Osteoblast (primary cell): ENCODE measurements around the gene PARD6G. TPM values are rescaled to one million over a fixed set of nuclear protein-coding genes. Genes with fewer than 3 reads are reported as not detected.

Source experiments
- DNase-seq: peaks from one replicate; pipeline ENCODE4 v3.0.0; 2011; ENCODE audit warnings: low spot score, mixed read lengths; ENCODE audit not compliant: insufficient read length; ENCODE audit errors: missing footprints
- H2AFZ ChIP-seq: 2 replicates; pipeline ENCODE4 v1.6.0; 2011; ENCODE audit warnings: mild to moderate bottlenecking, low read length
- H3K27ac ChIP-seq: 2 replicates; pipeline ENCODE4 v1.5.1; 2011; ENCODE audit warnings: mild to moderate bottlenecking, low read depth, low read length, moderate library complexity
- H3K27me3 ChIP-seq: 2 replicates; pipeline ENCODE4 v1.6.0; 2012; ENCODE audit warnings: mild to moderate bottlenecking, control low read depth, inconsistent platforms, low read length, moderate library complexity; ENCODE audit not compliant: insufficient read depth
- H3K36me3 ChIP-seq: 2 replicates; pipeline ENCODE4 v1.5.1; 2011; ENCODE audit warnings: mild to moderate bottlenecking, low read length, control low read depth, moderate library complexity; ENCODE audit not compliant: insufficient read depth
- H3K4me1 ChIP-seq: 2 replicates; pipeline ENCODE4 v1.5.1; 2011; ENCODE audit warnings: mild to moderate bottlenecking, low read length, control low read depth, moderate library complexity; ENCODE audit not compliant: insufficient read depth
- H3K4me2 ChIP-seq: 2 replicates; pipeline ENCODE4 v1.6.0; 2011; ENCODE audit warnings: mild to moderate bottlenecking, low read length; ENCODE audit not compliant: insufficient read depth
- H3K4me3 ChIP-seq: fragments of 200-600 bp; sonication (generic); 3 replicates; pipeline ENCODE4 v1.5.1; 2012; ENCODE audit warnings: mild to moderate bottlenecking, low read length, inconsistent platforms; ENCODE audit not compliant: insufficient read depth
- H3K79me2 ChIP-seq: 2 replicates; pipeline ENCODE4 v1.6.0; 2012; ENCODE audit warnings: mild to moderate bottlenecking, low read length, control low read depth, inconsistent platforms; ENCODE audit not compliant: insufficient read depth
- H3K9me3 ChIP-seq: 2 replicates; pipeline ENCODE4 v1.5.1; 2011; ENCODE audit warnings: low read depth, low read length, control low read depth
- H4K20me1 ChIP-seq: 2 replicates; pipeline ENCODE4 v1.6.0; 2012; ENCODE audit warnings: mild to moderate bottlenecking, low read length, control low read depth; ENCODE audit not compliant: insufficient read depth
- CTCF ChIP-seq: IDR thresholded peaks from 2 replicates; pipeline ENCODE4 v1.5.1; 2011; ENCODE audit warnings: mild to moderate bottlenecking, low read depth, low read length, moderate library complexity; ENCODE audit errors: extremely low read depth
- total RNA-seq: library from RNA; depleted of rRNA; stranded (reverse); fragments of >200 nt; gene quantifications from 2 replicates; pipeline ENCODE4 v1.2.3, GENCODE V29; 2012

The PARD6G gene
- total RNA-seq, 1 donor, result 2.2 TPM

- Histone ChIP-seq H3K79me2 (no peaks in the 10 kb centered on the region), H3K4me2 (no peak overlapping the region), H4K20me1 (no peaks in the 10 kb centered on the region), H3K36me3 (no peaks in the 10 kb centered on the region), H3K9me3 (no peaks in the 10 kb centered on the region), H3K27ac (no peak overlapping the region), H3K4me3 (no peak overlapping the region), H2AFZ (peak overlapping the region; percentile 57), H3K4me1 (peaks cover 6% of the 10 kb centered on the region), H3K27me3 (peaks cover 3% of the 10 kb centered on the region)
- no peak for TF ChIP-seq CTCF
- DNase-seq, result peak; percentile 90
These were observed 4.8 kb upstream of the PARD6G start for GRCh38 chr18:80252136-80252535.

- peaks cover 6% of the 10 kb centered on the region for H3K4me1 ChIP-seq
- no peak overlapping the region for H3K4me2 ChIP-seq
- H3K36me3 ChIP-seq, result no peaks in the 10 kb centered on the region
- H3K27ac ChIP-seq, result no peak overlapping the region
- DNase-seq, result peak; percentile 29
- H3K9me3 ChIP-seq, result no peaks in the 10 kb centered on the region
- H3K79me2 ChIP-seq, result no peaks in the 10 kb centered on the region
- no peak overlapping the region for H2AFZ ChIP-seq
- H3K27me3 ChIP-seq, result peaks cover 3% of the 10 kb centered on the region
- no peak for TF ChIP-seq CTCF
- no peak overlapping the region for H3K4me3 ChIP-seq
- H4K20me1 ChIP-seq, result no peaks in the 10 kb centered on the region
These were observed 4.4 kb upstream of the PARD6G start for GRCh38 chr18:80251700-80252099.

- H3K27me3 ChIP-seq, result peaks cover 7% of the 10 kb centered on the region
- H3K36me3 ChIP-seq, result no peaks in the 10 kb centered on the region
- H4K20me1 ChIP-seq, result no peaks in the 10 kb centered on the region
- no peak overlapping the region for H2AFZ ChIP-seq
- peaks cover 6% of the 10 kb centered on the region for H3K4me1 ChIP-seq
- no peaks in the 10 kb centered on the region for H3K9me3 ChIP-seq
- no peak overlapping the region for H3K27ac ChIP-seq
- no peak overlapping the region for H3K4me3 ChIP-seq
- H3K79me2 ChIP-seq, result no peaks in the 10 kb centered on the region
- TF ChIP-seq CTCF, result no peak
- no peak for DNase-seq
- H3K4me2 ChIP-seq, result no peak overlapping the region
These were observed 3.5 kb upstream of the PARD6G start for GRCh38 chr18:80250740-80251364.

- Histone ChIP-seq H3K4me1 (peaks cover 6% of the 10 kb centered on the region), H3K79me2 (no peaks in the 10 kb centered on the region), H3K4me3 (no peak overlapping the region), H4K20me1 (no peaks in the 10 kb centered on the region), H3K27me3 (peaks cover 17% of the 10 kb centered on the region), H3K9me3 (no peaks in the 10 kb centered on the region), H3K4me2 (no peak overlapping the region), H2AFZ (no peak overlapping the region), H3K27ac (no peak overlapping the region), H3K36me3 (no peaks in the 10 kb centered on the region)
- DNase-seq, result peak; percentile 18
- TF ChIP-seq CTCF, result no peak
These were observed 2.1 kb upstream of the PARD6G start for GRCh38 chr18:80249217-80250093.
